HG03039 (cell line): ENCODE measurements around the gene TUBGCP2.

Source experiments
- ATAC-seq: cut with Tn5 transposase; IDR thresholded peaks from one replicate; pipeline ENCODE4 v1.9.1; 2021; ENCODE audit warnings: mild to moderate bottlenecking, moderate library complexity; ENCODE audit not compliant: unreplicated experiment

The TUBGCP2 gene

GRCh38 chr10:133344236-133344635 is 35.6 kb upstream of the TUBGCP2 start:
- ATAC-seq = no peak

DNA sequence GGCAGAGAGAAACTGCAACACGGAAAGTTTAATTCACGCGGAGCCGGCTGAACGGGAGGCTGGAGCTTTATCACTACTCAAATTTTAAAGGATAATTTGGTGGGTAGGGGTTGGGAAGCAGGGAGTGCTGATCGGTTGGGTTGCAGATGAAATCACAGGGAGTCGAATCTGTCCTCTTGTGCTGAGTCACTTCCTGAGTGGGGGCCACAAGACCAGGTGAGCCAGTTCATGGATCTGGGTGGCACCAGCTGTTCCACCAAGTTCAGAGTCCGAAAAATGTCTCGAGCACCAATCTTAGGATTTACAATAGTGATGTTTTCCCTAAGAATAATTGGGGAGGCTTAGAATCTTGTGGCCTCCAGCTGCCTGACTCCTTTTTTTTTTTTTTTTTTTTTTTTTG is 34.9 kb upstream of the TUBGCP2 start:
- no peak for ATAC-seq

DNA sequence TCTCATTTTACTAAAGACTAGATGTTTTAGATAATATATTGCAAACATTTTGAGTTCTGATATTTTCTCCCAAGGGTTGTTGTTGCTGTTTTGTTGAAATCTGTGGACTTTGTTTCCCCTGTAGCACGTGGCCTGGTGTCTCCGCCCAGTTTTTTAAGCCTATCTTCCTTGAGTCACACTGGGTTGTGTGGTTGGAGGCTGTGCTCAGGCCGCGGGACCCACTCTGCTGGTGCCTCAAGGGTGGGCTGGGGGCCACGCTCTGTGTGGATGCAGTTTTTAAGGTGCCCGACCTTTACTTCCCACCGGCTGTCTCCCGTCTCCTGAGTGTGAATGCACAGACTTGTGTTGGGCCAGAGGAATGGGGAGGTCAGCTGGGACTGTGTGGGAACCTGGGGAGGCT is 34.3 kb upstream of the TUBGCP2 start:
- ATAC-seq = no peak

DNA sequence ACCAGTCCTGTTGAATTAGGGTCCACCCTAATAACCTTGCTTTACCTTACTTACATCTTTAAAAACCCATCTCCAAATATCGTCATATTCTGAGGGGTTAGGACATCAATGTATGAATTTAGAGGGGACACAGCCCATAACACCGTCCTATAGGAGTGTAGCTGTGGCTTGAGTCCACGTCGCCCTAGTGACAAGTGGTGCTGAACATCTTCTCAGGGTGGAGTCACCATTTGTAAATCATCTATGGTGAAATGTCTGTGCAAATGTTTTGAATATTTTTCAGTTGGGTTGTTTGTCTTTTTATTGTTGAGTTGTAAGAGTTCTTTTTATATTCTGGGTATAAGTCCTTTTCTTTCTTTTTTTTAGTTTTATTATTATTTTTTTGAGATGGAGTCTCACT is 33.3 kb upstream of the TUBGCP2 start:
- ATAC-seq = no peak

- ATAC-seq = no peak
Observed at GRCh38 chr10:133339708-133340380, 31.2 kb upstream of the TUBGCP2 start.

DNA sequence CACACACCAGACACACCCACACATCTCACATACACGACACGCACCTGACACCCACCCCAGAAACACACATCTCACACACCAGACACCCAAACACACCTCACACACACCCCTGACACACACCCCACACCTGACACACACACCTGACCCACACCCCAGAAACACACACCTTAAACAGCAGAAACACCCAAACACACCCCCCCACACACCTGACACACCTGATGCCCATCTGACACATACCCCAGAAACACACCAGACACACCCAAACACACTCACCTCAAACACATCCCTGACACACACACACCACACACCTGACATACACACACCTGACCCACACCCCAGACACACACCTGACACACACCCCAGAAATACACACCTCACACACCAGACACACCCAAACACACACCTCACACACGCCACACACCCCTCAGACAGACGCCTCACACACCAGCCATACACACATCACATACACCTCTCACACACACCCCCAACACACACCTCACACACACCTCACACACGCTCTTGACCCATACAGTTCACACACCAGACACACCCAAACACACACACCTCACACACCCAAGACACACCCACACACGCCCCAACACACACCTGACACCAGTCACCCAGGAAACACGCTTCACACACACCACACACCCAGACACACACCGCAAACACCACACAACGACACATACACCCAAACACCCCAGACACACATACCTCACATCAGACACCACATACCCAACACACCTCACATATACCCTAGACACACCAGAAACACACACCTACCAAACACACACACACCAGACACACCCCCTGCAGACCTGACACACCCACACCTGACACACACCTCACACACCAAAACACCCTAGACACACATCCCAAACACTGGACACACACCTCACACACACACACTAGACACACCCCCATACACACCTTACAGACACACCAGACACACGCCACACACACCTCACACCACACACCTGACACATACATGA is 29.7 kb upstream of the TUBGCP2 start:
- ATAC-seq = no peak

DNA sequence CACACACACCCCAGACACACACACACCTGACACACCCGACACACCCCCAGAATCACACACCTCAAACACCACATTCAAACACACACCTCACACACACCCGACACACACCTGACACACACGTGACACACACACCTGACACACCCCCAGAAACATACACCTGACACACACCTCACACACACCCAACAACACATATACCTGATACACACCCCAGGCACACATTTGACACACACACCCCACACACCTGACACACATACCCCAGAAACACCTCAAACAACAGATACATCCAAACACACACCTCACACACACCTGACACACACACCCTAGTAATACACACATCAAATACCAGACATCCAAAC is 28.7 kb upstream of the TUBGCP2 start:
- no peak for ATAC-seq

GRCh38 chr10:133336577-133337369 is 28.1 kb upstream of the TUBGCP2 start, which contains the start of gene CALY:
Gene CALY, minus strand, starts transcription at chr10:133336896. Its CDS starts 7,907 bp downstream, at chr10:133328989.
- ATAC-seq = no peak

DNA sequence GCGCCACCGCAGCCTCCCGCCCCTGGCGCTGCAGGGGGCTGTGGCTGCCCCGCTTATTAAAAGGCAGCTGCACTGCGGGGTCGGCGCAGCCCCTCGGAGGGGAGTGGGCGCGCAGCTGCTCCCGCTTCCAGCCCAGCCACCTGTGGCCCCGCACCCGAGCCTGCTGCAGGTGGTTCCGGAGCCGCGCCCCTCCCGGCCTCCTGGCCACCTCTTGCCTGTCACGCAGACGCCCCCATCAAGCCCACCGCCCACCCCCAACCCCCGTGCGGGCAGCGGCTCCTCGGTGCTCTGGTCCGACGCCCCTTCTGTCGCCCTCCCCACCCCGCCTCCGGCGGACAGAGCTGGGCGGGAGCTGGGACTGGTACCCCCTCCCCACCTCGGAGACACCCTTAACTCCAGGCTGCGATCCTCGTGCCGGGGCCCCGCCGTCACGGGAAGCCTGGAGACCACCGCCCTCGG is 27.5 kb upstream of the TUBGCP2 start:
- ATAC-seq = no peak

DNA sequence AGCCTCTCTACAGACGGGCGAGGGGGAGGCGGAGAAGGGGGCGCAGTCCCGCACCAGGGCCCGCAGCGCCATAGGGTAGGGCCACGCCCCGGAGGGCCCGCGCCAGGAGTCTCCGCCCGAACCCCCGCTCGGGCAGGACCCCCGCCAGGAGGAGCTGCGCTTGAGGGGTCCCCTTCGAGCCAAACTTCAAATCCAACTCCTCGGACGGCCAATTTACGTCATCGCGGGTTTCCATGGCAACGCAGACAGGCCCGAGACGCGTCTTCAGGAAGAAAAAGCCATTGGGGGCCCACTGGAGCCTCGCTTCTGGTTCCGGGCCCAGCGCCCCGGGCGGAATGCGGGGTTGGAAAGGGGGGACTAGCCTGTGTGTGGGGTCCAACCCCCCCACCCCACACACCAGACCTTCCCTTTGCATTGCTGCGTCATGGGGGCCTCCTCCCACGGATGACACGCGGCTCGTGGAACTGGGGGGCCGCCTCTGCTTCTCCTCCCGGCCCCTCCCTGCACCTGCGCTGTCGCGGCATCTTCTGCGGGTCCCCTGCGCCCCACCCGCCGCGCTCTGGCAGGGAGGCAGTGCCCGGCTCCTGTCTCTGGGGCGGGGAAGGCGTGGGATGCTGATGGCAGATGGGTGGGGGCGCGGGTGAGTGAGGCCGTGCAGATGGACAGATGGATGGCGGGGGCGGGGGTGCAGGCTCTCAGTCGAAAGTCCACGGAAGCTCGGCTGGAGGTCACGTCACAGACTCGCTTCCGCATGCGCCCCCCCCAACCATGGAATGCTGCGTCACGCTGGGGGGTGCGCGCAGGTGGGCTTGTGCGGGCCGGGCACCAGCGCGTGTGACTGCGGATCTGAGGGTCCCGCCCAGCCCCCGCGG is 26.8 kb upstream of the TUBGCP2 start:
- no peak for ATAC-seq

DNA sequence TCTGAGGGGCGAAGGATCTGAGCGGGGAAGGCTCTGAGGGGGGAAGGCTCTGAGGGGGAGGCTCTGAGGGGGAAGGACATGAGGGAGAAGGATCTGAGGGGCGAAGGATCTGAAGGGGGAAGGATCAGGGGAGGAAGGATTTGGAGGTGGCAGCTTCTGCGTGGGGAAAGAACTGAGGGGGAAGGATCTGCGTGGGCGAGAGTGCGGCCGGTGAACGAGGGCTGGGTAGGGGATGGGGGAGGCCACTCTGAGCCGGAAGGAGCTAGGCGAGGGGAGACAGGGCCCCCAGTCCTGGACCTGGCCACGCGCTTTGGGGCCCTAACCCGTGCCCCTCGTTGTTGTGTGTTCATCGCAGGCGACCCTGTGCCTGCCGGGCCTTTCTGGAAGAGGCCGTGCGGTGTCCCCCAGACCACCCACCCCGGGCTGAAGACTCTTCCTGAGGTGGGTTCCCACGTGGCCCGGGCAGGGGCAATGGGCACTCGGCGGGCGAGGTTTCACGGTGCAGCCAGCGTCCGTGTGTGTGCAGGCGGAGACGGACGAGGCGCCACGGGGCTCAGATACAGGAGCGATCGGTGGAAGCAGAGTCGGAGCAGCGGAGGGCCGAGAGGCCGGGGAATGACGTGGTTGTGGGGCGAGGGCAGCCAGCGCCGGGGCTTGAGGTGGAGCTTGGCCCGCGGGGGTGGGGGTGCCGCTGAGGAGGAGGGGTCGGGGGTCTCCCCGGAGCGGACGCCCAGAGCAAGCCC is 26.0 kb upstream of the TUBGCP2 start:
- no peak for ATAC-seq

- no peak for ATAC-seq
Observed at GRCh38 chr10:133332936-133333699, 24.4 kb upstream of the TUBGCP2 start.

DNA sequence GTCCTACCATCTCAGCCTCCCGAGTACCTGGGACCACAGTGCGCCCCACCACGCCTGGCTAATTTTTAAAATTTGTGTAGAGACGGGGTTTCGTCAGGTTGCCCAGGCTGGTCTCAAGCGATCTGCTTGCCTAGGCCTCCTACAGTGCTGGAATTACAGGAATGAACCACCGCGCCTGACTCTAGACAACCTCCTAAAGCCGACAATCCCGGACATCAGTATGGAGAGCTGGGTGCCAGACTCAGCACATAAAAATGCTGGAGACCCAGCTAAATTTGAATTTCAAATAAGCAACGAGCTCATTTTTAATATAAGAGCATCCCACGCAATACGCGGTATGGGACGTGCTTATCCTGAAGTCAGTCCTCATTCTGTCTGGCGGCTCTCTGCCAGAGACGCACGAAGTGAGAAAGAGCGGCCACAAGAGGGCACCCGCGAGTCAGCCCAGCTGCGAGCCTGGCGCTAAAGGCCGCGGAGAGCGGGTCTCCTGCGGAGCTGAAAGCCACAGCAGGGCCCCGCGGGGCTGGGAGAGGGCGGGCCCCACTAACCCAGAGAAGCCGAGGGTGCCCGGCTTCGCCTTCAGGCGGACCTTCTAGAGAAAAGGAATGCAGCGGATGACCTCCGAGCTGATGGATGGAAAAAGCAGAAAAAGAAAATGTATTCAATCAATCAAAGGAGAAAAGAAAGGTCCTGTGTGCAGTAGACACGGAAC is 21.0 kb upstream of the TUBGCP2 start:
- no peak for ATAC-seq

- ATAC-seq = no peak
Observed at GRCh38 chr10:133328358-133329343, 20.0 kb upstream of the TUBGCP2 start.

- ATAC-seq = no peak
Observed at GRCh38 chr10:133327651-133328357, 19.1 kb upstream of the TUBGCP2 start.
